Ishikawa (cell line): ENCODE measurements around the gene SLAMF1.

ENCODE experiments used
- CEBPB ChIP-seq: IDR thresholded peaks from 2 replicates; pipeline ENCODE4 v1.6.1; 2012
- CREB1 ChIP-seq: IDR thresholded peaks from 2 replicates; pipeline ENCODE4 v1.6.1; 2012; ENCODE audit warnings: low read depth
- EGR1 ChIP-seq: IDR thresholded peaks from 2 replicates; pipeline ENCODE4 v1.6.1; 2012
- EP300 ChIP-seq: IDR thresholded peaks from 2 replicates; pipeline ENCODE4 v1.6.1; 2012; ENCODE audit warnings: borderline replicate concordance
- FOXM1 ChIP-seq: IDR thresholded peaks from 2 replicates; pipeline ENCODE4 v1.6.1; 2012; ENCODE audit warnings: low read depth, borderline replicate concordance
- NFIC ChIP-seq: IDR thresholded peaks from 2 replicates; pipeline ENCODE4 v1.6.1; 2012
- RAD21 ChIP-seq: IDR thresholded peaks from 2 replicates; pipeline ENCODE4 v1.6.1; 2012; ENCODE audit warnings: low read depth
- REST ChIP-seq: IDR thresholded peaks from 2 replicates; pipeline ENCODE4 v1.6.1; 2012; ENCODE audit warnings: low read depth, mild to moderate bottlenecking
- TAF1 ChIP-seq: IDR thresholded peaks from 2 replicates; pipeline ENCODE4 v1.6.1; 2012; ENCODE audit warnings: low read depth, mild to moderate bottlenecking
- TCF12 ChIP-seq: IDR thresholded peaks from 2 replicates; pipeline ENCODE4 v1.6.1; 2012; ENCODE audit warnings: low read depth
- TEAD4 ChIP-seq: IDR thresholded peaks from 2 replicates; pipeline ENCODE4 v1.6.1; 2012
- YY1 ChIP-seq: IDR thresholded peaks from 2 replicates; pipeline ENCODE4 v1.6.1; 2012; ENCODE audit warnings: low read depth
- ZBTB7A ChIP-seq: IDR thresholded peaks from 2 replicates; pipeline ENCODE4 v1.6.1; 2012; ENCODE audit warnings: low read depth
- TF ChIP-seq, protein P1 (sequence below): IDR thresholded peaks from 2 replicates; pipeline ENCODE4 v1.6.1; 2012
- TF ChIP-seq, protein P2 (sequence below): IDR thresholded peaks from 2 replicates; pipeline ENCODE4 v1.6.1; 2012

The SLAMF1 gene

DNA sequence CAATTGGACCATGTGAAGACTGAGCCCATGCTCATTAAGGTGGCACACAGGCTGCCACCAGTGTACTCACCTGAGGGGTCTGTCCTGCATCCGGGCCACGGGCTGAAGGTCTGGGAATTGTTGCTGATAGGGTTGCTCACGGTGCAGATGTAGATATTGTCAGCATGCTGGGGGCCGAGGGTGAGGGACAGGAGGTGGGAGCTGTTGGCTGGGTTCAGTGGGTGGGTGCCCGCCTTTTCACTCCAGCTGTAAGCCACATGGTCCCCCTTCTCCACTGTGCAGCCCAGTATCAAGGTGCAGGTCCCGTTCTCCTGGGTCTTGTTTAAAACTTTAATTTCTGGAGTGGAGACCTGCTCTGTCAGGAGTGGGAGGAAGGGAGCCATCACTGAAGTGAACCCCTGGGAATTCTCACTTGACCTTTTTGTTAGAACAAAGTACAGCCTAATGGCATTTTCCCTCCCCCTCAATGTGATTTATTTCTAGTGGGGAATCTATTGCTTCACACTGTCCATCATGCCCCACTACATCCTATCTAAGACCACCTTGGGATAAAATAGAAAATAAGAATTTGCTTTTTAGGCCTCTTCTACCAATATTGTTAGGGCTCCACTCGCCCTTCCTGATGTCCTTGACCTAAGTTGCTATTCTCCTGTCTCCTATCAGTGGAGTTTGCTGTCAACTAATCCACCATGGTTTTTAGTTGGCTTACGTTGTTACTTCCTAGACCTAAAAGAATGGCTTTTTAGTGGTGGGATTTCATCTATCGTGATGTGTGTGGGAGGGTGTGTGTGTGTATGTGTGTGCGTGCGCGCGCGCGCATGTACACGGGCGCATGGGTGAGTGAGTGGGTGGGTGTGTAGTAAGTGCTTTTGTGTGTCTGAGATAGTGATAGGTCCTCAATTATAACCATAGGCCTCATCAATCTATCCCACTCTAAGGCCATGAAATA lies 12.0 kb downstream of the SLAMF1 start:
- TF ChIP-seq EP300: no peak
- no peak for TF ChIP-seq ZBTB7A
- no peak for TF ChIP-seq EGR1
- TF ChIP-seq RAD21: no peak
- TF ChIP-seq CEBPB: no peak
- no peak for TF ChIP-seq CREB1
- no peak for TF ChIP-seq TAF1
- TF ChIP-seq YY1: no peak
- TF ChIP-seq TCF12: no peak
- TF ChIP-seq REST: no peak
- no peak for TF ChIP-seq TEAD4
- TF ChIP-seq, protein P1, sequence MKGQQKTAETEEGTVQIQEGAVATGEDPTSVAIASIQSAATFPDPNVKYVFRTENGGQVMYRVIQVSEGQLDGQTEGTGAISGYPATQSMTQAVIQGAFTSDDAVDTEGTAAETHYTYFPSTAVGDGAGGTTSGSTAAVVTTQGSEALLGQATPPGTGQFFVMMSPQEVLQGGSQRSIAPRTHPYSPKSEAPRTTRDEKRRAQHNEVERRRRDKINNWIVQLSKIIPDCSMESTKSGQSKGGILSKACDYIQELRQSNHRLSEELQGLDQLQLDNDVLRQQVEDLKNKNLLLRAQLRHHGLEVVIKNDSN: no peak
- TF ChIP-seq, protein P2, sequence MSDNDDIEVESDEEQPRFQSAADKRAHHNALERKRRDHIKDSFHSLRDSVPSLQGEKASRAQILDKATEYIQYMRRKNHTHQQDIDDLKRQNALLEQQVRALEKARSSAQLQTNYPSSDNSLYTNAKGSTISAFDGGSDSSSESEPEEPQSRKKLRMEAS: no peak
- TF ChIP-seq NFIC: no peak

GRCh38 chr1:160633330-160633903 lies 13.4 kb downstream of the SLAMF1 start:
- TF ChIP-seq TCF12 (no peak), YY1 (no peak), RAD21 (no peak), TAF1 (no peak), CREB1 (no peak), FOXM1 (no peak)
- TF ChIP-seq, protein P1: no peak

DNA sequence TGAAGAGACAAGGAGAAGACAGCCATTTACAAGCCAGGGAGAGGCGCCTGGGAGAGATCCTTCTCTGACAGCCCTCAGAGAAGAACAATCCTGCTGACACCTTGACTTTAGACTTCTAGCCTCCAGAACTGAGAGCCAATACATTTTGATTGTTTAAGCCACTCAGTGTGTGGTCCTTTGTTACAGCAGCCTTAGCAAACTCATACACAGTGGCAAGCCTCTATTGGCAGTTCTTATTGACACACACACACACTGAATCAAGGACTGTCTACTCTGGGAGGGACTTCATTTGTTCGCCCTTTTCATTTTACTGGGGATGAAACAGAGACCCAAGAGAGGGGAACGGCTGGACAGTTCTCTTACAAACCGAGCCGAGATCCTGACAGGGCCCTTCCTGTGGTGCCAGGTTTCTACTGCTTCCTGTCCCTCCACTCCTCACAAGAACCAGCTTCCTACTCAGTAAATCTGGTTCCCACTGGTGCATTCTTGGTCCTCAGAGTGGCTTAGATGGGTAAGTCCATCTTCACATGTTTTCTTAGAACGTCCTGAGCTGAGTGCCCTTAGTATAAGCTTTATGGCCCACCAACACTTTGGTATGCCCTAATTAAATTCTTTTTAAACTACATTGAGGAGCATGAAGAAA lies 14.7 kb downstream of the SLAMF1 start:
- TF ChIP-seq CEBPB (no peak), CREB1 (no peak), YY1 (no peak), NFIC (no peak), TCF12 (no peak), REST (no peak), ZBTB7A (no peak), TEAD4 (no peak), TAF1 (no peak), EP300 (no peak), EGR1 (no peak), FOXM1 (no peak), RAD21 (no peak)
- TF ChIP-seq, protein P1: no peak
- TF ChIP-seq, protein P2: no peak

GRCh38 chr1:160630523-160631451 lies 16.1 kb downstream of the SLAMF1 start:
- no peak for TF ChIP-seq RAD21
- TF ChIP-seq CEBPB: no peak
